ENCODE results near the gene SSBP2.

DNA sequence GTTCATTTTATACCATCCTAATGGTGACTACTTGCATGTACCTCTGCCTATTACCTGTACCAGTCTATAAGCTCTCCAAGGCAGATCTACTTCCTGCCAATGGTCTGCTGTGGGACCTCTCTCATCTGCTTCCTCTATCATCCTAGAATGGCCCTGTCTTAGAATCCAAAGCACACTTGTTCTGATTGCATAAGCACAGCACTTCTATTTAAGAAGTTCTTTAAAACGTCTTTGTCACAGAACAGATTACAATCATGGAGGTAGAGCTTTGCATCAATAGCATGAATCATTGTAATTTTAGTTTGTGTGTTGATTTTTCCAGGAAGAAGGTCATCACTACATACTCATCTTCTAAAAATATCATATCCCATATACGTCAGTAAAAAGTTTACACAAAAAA lies 225.2 kb downstream of the SSBP2 start:
- TF ChIP-seq CTCF (IDR thresholded peaks at IDR 0.05) (no peak), POLR2A (IDR thresholded peaks at IDR 0.05) (no peak)

Data from Peyer's patch (tissue), 4 donors.